HK-2 (cell line): ENCODE measurements around the gene WDR49.
"Not testable (repeated sequence)": the region's sequence is repeated elsewhere in the genome, so short reads cannot be mapped to it uniquely, and the experiment has no call there.

Experiments
- DNase-seq: peaks from one replicate; pipeline ENCODE4 v3.0.0-alpha.2; 2018; ENCODE audit not compliant: unreplicated experiment

Gene WDR49

DNA sequence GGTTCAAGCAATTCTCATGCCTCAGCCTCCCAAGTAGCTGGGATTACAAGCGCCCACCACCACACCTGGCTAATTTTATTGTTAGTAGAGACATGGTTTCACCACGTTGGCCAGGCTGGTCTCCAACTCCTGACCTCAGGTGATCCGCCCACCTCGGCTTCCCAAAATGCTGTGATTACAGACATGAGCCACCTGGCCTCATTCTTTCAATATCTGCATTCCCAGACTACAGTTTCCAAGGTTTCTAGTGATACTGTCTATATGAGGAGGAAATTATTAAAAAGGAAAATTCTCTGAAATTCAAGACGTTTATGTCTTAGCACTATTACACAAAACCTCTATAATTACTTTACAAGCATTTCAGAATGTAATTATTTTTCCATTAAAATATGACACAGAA, 39.5 kb downstream of the WDR49 start:
- not testable (repeated sequence) for DNase-seq

DNA sequence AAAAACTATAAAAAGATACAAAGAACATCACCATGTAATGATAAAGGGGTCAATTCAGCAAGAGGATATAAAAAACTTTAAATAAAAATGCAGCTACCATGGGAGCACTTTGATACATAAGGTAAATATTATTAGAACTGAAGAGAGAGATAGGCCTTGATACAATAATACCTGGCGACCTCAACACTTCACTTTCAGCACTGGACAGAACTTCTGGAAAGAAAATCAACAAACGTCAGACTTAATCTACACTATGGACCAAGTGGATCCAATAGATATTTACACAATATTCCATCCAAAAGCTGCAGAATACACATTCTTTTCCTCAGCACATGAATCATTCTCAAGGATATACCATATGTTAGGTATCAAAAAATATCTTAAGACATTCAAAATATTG, 42.0 kb downstream of the WDR49 start:
- no peak for DNase-seq

- DNase-seq = no peak
Measured at GRCh38 chr3:167609156-167609555, 44.6 kb downstream of the WDR49 start.

- DNase-seq = no peak
Measured at GRCh38 chr3:167606836-167607235, 46.9 kb downstream of the WDR49 start.

GRCh38 chr3:167605871-167606270, 47.9 kb downstream of the WDR49 start:
- no peak for DNase-seq

GRCh38 chr3:167602041-167602440, 51.7 kb downstream of the WDR49 start:
- no peak for DNase-seq

- no peak for DNase-seq
Measured at GRCh38 chr3:167587651-167588050, 66.1 kb downstream of the WDR49 start.

DNA sequence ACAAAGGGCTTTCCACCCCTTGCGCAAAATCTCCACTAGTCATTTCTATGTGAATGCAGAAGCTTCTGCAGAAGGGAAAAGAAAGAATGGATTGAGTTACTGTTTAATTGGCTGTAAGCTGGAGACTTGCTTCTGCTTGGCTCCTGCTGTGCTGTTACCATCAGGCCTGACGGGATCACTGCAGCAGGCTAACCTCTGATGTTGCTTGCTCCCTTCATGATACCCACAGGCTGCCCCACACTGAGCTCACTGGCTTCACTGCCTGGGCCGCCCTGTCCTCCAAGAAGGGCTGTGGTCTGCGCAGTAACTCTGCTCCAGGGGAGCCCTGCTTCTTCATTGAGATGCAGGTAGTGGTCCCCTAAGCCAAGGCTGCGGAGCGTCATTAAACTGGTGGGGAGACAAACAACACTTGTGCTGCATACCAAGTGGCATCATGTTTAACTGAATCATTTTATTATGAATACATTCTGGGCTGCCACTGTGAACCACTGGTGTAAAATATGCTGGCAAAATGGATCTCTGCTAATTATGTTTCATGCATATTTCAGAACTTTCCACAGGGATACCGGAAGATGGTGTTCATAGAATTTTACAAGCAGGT, 78.6 kb downstream of the WDR49 start:
- no peak for DNase-seq

DNA sequence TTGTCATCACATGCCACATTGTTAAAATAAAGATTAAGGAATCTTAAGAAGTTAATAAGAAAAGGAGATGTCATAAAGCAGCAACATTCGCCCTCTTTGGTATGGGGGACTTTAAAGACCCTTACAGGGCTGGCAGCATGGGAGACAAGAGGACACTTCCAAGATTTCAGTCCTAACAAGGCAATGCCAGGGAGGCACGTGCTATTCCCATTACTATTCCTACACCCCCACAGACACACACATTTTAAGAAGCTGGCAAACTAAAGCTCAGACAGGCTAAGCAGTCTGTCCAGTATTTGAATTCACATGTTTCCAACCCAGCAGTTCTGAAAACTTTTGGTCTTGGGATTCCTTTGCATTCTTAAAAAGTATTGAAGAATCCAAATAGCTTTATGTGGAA, 80.8 kb downstream of the WDR49 start:
- DNase-seq = no peak

- DNase-seq = no peak
Measured at GRCh38 chr3:167568634-167569033, 85.1 kb downstream of the WDR49 start.

DNA sequence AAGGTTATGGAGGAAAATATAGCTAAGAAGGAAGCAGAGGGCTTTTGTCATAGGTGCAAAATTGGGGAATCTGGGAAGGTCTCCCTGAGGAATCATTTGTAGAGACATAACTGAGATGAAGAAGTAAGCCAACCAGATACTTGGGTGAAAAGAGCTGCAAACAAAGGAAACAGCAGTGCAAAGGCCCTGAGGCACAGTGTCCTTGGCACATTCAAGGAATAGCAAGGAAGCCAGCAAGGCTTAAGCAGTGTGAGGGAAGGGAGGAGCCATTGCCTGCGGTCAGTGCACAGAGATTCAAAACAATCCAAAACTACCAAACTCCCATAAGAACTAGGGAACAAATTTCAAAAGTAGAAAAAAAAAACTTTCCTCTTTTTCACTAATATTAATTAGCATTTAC, 88.3 kb downstream of the WDR49 start:
- no peak for DNase-seq

- no peak for DNase-seq
Measured at GRCh38 chr3:167564612-167565011, 89.1 kb downstream of the WDR49 start.

DNA sequence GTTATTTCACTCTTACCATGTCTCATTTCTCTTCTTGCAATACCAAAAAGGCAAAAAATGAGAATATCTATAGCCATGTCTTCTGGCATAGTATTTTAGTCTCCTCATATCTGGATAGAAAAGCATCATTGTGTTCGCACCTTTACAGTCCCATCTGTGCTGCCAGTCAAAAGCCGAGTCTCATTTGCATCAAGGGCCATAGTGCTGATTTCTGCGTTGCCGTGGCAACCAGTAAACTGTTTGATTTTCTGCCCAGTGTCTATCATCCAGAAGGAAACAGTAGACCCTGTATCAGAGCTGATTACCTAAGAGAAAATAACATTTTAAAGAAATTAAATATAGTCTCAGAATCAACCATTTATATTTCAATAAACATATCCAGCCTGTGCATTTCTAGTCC, 93.8 kb downstream of the WDR49 start:
- DNase-seq = no peak

DNA sequence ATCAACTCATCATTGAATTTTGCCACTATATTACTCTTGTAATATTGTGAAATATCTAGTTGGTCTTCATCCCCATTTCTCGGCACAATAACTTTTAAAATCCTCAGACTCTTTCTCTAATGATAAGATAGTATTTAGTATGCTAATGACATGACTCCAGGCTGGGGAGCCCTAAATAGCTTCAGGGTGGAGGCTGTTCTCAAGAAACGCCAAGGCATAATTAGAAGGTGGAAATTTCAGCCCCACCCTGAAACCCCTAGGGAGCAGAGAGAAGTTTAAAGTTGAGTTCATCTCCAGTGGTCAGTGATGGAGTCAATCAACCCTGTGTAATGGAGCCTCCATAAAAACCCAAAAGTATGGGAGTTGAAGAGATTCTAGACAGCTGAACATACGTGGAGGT, 98.8 kb downstream of the WDR49 start:
- no peak for DNase-seq

GRCh38 chr3:167538081-167538480, 115.7 kb downstream of the WDR49 start:
- DNase-seq = no peak

DNA sequence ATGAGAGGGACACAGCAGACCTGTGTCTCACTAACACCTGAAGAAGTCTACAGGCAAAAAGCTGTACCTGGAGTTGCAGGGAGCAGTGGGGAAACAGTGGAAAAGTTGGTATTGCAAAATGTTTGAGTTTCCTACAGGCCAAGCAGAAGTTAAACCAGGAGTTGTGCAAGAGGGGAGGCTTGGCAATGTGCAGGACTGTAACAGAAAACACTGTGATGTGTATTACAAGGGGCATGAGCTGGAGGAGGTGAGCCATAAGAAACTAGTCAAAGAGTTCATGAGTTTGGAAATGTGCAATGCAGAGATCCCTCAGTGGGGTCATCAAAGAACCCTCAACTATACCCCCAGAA, 132.8 kb downstream of the WDR49 start:
- DNase-seq = no peak

GRCh38 chr3:167520266-167521005, 133.3 kb downstream of the WDR49 start:
- no peak for DNase-seq

DNA sequence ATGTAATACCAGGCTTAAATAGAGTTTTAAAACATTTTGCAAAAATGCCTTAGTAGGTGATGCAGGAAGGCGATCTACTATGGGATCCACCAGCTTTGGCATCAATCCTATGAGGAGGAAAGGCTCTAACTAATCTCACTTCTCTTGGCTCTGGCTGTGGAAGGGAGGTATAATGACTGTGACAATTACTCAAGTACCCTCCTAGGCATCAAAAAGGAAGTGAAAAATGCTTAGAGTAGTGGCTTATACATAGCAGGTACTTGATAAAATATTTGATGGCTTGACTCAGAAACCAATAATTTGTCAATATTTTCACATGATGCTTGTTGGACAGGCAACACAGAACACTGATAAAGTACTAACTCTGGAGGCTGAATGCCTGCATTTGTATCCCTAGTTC, 145.8 kb downstream of the WDR49 start:
- no peak for DNase-seq

- DNase-seq = no peak
Measured at GRCh38 chr3:167502401-167502800, 151.3 kb downstream of the WDR49 start.

DNA sequence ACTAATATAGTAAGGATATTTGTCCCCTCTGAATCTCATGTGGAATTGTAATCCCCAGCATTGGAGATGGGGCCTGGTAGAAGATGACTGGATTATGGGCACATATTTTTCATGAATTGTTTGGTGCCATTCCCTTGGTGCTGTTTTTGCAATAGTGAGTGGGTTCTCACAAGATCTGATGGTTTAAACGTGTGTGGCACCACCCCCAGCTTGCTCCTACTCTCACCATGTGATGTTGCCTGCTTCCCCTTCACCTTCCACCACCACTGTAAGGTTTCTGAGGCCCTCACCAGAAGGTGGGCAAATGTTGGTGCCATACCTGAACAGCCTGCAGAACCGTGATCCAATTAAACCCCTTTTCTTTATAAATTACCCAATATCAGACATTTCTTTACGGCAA, 151.8 kb downstream of the WDR49 start:
- DNase-seq = no peak

DNA sequence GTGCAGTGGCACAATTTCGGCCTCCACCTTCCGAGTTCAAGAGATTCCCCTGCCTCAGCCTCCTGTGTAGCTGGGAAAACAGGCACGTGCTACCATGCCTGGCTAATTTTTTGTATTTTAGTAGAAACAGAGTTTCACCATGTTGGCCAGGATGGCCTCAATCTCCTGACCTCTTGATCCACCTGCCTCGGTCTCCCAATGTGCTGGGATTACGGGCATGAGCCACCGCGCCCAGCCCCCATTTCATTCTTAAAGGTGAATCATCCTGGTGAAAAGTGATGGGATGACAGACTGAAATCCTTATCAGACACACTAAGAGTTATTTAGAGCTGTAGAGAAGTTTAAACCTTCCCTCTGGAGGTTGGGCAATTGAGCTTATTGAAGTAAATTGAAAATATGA, 155.8 kb downstream of the WDR49 start:
- DNase-seq = no peak

DNA sequence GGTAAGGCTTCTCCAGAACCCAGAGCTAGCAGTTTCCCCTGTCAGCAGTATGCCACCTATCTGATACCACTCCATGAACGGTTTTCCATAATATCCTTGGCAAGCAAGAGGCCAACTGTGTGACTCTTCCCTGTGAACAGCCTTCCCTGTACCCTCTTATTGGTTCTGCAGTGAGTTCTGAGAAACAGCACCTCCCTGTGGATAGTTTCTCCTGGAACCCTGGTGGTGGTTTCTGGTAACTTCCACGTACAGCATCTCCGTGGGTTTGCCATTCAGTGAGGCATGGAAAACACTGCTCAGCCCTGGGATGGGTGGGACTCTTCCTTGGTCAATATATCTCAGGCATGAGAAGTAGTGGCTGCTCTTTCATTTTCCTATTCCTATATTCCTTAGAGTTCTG, 160.5 kb downstream of the WDR49 start:
- DNase-seq = no peak

DNA sequence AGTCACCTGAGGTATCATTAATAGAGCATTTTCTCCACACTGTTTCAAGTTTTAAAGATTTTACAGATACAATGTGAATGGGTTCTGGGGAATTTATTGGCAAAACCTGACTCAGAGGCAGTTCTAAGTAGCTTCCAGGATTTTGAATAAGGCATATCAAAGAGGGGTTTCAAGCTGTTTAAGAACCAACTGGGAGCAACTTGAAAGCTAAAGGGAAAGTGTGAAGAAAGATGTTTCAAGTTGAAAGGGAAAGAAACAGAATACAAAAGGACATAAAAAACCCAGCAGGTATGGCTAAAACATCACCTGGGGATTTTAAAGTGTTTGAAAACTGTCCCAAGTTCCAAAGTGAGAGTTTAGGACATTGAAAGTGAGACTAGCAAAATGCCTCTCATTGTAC, 162.1 kb downstream of the WDR49 start:
- DNase-seq = no peak

DNA sequence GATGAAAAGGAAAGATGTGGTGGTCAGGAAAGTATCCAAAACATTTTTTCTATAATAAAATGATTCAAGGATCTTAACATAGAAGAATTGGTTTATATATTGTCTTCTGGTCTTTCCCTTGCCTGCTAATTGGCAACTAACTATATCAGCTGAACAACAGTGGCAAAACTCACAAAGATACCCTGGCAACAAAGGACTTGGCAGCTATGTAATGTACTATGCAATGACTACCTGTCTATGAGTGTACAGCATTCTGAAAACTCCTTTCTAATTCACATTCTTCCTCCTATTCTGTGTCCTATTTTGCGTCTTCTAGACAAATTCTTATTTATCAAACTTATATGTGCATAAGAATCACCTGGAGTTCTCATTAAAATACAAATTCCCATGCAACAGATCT, 164.2 kb downstream of the WDR49 start:
- DNase-seq = no peak
